ENCODE measurements around the gene FAM184B.

DNA sequence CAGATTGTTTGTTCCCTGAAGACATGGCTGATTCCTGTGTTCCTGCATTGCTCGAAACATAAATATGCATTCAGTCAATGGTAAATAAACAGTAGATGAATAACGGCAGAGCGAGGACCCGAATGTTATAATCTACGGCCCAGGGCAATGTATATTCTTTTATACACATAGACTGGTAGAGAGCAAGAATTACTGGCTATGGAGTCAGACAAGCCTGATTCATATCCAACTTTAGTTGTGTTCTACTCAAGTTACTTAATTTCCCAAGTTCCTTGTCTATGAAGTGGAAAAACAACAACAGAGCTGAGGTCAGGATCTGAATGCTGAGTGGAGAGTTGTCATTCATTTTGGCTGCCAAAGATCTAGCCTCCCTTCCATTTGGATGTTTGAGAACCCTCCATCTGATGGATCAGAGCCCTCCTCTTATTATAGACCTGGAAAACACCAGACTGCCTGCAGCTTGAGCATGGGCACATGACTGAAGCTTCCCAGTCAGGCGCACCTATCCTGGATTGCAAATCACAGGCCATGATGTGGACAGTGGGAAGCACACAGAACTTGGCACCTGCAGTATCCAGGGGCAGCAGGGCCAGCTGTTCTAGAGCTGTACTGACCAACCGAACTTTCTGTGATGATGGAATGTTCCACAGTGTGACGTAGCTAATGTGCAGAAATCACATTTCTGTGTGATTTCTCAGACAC is 80.1 kb downstream of the FAM184B start:
- TF ChIP-seq, protein P1, sequence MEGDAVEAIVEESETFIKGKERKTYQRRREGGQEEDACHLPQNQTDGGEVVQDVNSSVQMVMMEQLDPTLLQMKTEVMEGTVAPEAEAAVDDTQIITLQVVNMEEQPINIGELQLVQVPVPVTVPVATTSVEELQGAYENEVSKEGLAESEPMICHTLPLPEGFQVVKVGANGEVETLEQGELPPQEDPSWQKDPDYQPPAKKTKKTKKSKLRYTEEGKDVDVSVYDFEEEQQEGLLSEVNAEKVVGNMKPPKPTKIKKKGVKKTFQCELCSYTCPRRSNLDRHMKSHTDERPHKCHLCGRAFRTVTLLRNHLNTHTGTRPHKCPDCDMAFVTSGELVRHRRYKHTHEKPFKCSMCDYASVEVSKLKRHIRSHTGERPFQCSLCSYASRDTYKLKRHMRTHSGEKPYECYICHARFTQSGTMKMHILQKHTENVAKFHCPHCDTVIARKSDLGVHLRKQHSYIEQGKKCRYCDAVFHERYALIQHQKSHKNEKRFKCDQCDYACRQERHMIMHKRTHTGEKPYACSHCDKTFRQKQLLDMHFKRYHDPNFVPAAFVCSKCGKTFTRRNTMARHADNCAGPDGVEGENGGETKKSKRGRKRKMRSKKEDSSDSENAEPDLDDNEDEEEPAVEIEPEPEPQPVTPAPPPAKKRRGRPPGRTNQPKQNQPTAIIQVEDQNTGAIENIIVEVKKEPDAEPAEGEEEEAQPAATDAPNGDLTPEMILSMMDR (conservative IDR thresholded peaks at IDR 0.05; ENCODE audit: low read depth, low read length): no peak
- no peak for TF ChIP-seq EZH2 (IDR thresholded peaks at IDR 0.05; ENCODE audit: low read length, unreplicated experiment)
